Endodermal cell (in vitro differentiated cells): ENCODE results near the gene ZAR1L. TPM values are rescaled to one million over a fixed set of nuclear protein-coding genes. Genes with fewer than 3 reads are reported as not detected.

Experiments used
- DNase-seq: peaks from one replicate; pipeline ENCODE4 v3.0.0-alpha.2; 2017
- H3K27ac ChIP-seq: 2 replicates; pipeline ENCODE4 v1.5.1; 2013; ENCODE audit warnings: mild to moderate bottlenecking, low read depth, low read length, moderate library complexity
- H3K27me3 ChIP-seq: 2 replicates; pipeline ENCODE4 v1.6.1; 2013; ENCODE audit warnings: mild to moderate bottlenecking, low read length, moderate library complexity; ENCODE audit not compliant: insufficient read depth, control insufficient read depth, poor library complexity, severe bottlenecking
- H3K36me3 ChIP-seq: 2 replicates; pipeline ENCODE4 v1.7.0; 2013; ENCODE audit warnings: mild to moderate bottlenecking, low read length, moderate library complexity; ENCODE audit not compliant: control insufficient read depth, insufficient read depth
- H3K4me1 ChIP-seq: one replicate; pipeline ENCODE4 v1.7.0; 2013; ENCODE audit warnings: low read length; ENCODE audit not compliant: control insufficient read depth, insufficient read depth
- H3K4me3 ChIP-seq: 2 replicates; pipeline ENCODE4 v1.5.1; 2013; ENCODE audit warnings: mild to moderate bottlenecking, low read length, moderate library complexity
- H3K9ac ChIP-seq: 2 replicates; pipeline ENCODE4 v1.6.1; 2013; ENCODE audit warnings: mild to moderate bottlenecking, low read length, moderate library complexity; ENCODE audit not compliant: poor library complexity, severe bottlenecking; ENCODE audit errors: extremely low read depth
- H3K9me3 ChIP-seq: 2 replicates; pipeline ENCODE4 v1.6.1; 2013; ENCODE audit warnings: mild to moderate bottlenecking, low read length, moderate library complexity; ENCODE audit not compliant: control insufficient read depth
- H3K27ac Mint-ChIP-seq: 2 replicates; pipeline ENCODE4 v1.8.0; 2020; ENCODE audit warnings: mixed read lengths
- H3K27me3 Mint-ChIP-seq: 2 replicates; pipeline ENCODE4 v1.8.0; 2021; ENCODE audit warnings: mild to moderate bottlenecking, mixed read lengths; ENCODE audit not compliant: insufficient read depth
- H3K36me3 Mint-ChIP-seq: 2 replicates; pipeline ENCODE4 v1.8.0; 2020; ENCODE audit warnings: low read depth, mixed read lengths
- H3K4me1 Mint-ChIP-seq: 2 replicates; pipeline ENCODE4 v1.8.0; 2020; ENCODE audit warnings: mixed read lengths
- H3K4me3 Mint-ChIP-seq: 2 replicates; pipeline ENCODE4 v1.8.0; 2020; ENCODE audit warnings: mild to moderate bottlenecking, moderate library complexity, mixed read lengths
- H3K9me3 Mint-ChIP-seq: 2 replicates; pipeline ENCODE4 v1.8.0; 2020; ENCODE audit warnings: mild to moderate bottlenecking, mixed read lengths
- whole genome bisulfite sequencing, 2 experiments: methylation state at CpG; one replicate each; pipeline versions ENCODE4 v1.1.5 to v1.1.7; 2013; ENCODE audit warnings: missing lambda C conversion rate in 2 of 2, mixed read lengths in 1 of 2; ENCODE audit not compliant: insufficient coverage in 1 of 2, insufficient read length in 1 of 2; 5-methylcytosine and 5-hydroxymethylcytosine counted together
- total RNA-seq, 2 donors: library from RNA; stranded (reverse); fragmentation: NEBNext Ultra II Directional in 1 of 2; extraction: Animal tissue kit (Norgen Biotek cat#: 25700) in 1 of 2; gene quantifications; 2 replicates in 1 of 2; 3 replicates in 1 of 2; pipeline ENCODE4 v1.2.1, GENCODE V29; 2021
- TF ChIP-seq, protein P1 (sequence below): fragments of 200-600 bp; sonication (generic); conservative IDR thresholded peaks from 2 replicates; pipeline ENCODE4 v1.5.0; 2021; ENCODE audit warnings: antibody characterized with exemption, mild to moderate bottlenecking

ZAR1L gene
- total RNA-seq, 2 donors from 2014 or later = 0.24 to 0.31 TPM

DNA sequence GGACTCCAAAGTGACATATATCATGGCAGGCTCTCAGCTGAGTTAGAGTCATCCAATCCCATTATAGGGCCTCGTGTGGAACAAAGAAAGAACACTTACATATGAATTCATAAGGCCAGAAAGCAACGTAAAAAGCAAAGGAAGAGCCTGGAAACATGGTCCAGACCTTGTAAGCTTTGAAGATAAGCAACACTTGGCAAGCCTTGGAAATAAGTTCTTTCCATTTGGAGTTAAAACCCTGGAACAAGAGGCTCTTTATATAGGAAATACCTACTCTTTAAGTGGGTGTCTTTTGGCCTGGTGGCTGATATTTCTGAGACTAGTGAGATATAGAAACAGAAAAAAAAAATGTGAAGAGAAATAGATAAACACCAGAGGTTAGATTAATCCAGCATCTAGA lies 49.4 kb downstream of the ZAR1L start:
- Mint-ChIP-seq H3K4me3 (no peak overlapping the region), H3K27me3 (no peaks in the 10 kb centered on the region), H3K36me3 (peaks cover 9% of the 10 kb centered on the region), H3K9me3 (no peaks in the 10 kb centered on the region), H3K4me1 (peaks cover 3% of the 10 kb centered on the region), H3K27ac (no peak overlapping the region)
- TF ChIP-seq, protein P1, sequence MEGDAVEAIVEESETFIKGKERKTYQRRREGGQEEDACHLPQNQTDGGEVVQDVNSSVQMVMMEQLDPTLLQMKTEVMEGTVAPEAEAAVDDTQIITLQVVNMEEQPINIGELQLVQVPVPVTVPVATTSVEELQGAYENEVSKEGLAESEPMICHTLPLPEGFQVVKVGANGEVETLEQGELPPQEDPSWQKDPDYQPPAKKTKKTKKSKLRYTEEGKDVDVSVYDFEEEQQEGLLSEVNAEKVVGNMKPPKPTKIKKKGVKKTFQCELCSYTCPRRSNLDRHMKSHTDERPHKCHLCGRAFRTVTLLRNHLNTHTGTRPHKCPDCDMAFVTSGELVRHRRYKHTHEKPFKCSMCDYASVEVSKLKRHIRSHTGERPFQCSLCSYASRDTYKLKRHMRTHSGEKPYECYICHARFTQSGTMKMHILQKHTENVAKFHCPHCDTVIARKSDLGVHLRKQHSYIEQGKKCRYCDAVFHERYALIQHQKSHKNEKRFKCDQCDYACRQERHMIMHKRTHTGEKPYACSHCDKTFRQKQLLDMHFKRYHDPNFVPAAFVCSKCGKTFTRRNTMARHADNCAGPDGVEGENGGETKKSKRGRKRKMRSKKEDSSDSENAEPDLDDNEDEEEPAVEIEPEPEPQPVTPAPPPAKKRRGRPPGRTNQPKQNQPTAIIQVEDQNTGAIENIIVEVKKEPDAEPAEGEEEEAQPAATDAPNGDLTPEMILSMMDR = no peak
- Histone ChIP-seq H3K9me3 (no peaks in the 10 kb centered on the region), H3K9ac (no peak overlapping the region), H3K36me3 (no peaks in the 10 kb centered on the region), H3K4me1 (no peaks in the 10 kb centered on the region), H3K27me3 (no peaks in the 10 kb centered on the region), H3K27ac (no peak overlapping the region), H3K4me3 (no peak overlapping the region)
- 93 to 94% methylated on average over 2 of the region's 2 CpGs for WGBS, 2 experiments
- DNase-seq = no peak

- Mint-ChIP-seq H3K9me3 (no peaks in the 10 kb centered on the region), H3K4me1 (no peaks in the 10 kb centered on the region), H3K4me3 (no peak overlapping the region), H3K27me3 (no peaks in the 10 kb centered on the region), H3K27ac (no peak overlapping the region), H3K36me3 (peaks cover 9% of the 10 kb centered on the region)
- Histone ChIP-seq H3K36me3 (no peaks in the 10 kb centered on the region), H3K4me3 (no peak overlapping the region), H3K4me1 (no peaks in the 10 kb centered on the region), H3K27ac (no peak overlapping the region), H3K9me3 (no peaks in the 10 kb centered on the region), H3K27me3 (no peaks in the 10 kb centered on the region), H3K9ac (no peak overlapping the region)
- TF ChIP-seq, protein P1 = no peak
- DNase-seq = no peak
Measured at GRCh38 chr13:32264407-32264806, 50.8 kb downstream of the ZAR1L start.

DNA sequence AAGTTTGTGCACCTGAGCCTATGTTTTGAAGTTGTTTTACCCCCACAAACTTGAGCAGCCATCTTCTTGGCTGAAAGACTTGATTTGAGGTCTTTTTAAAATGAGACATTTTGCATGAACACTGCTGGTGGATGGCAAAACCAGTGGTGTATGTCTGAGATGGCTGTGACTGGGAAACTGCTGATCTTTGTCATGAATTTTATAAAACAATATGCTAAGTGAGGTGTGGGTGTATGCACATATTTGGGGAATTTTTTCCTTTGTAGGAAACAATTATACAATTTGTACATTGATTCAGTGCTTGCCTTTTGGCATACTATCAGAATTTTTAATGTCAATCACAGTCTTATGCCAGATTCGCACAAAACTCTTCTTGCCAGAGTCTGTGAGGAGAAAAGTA lies 52.5 kb downstream of the ZAR1L start:
- Histone ChIP-seq H3K36me3 (no peaks in the 10 kb centered on the region), H3K27me3 (no peaks in the 10 kb centered on the region), H3K4me3 (no peak overlapping the region), H3K9ac (no peak overlapping the region), H3K9me3 (no peaks in the 10 kb centered on the region), H3K27ac (no peak overlapping the region), H3K4me1 (no peaks in the 10 kb centered on the region)
- Mint-ChIP-seq H3K4me3 (no peak overlapping the region), H3K27ac (no peak overlapping the region), H3K36me3 (peaks cover 7% of the 10 kb centered on the region), H3K9me3 (no peaks in the 10 kb centered on the region), H3K4me1 (no peaks in the 10 kb centered on the region), H3K27me3 (no peaks in the 10 kb centered on the region)
- DNase-seq = no peak
- WGBS, 2 experiments = 100% methylated on average over 1 of the region's 1 CpG; no CpG with 5 or more reads in 1 of the 2 experiments
- TF ChIP-seq, protein P1 = no peak
